GM08714 (cell line): Measurements from ENCODE around the gene TWNK.

Experiments used
- H3K4me3 ChIP-seq: fragments of 200-500 bp; sonication (Bioruptor generic); 2 replicates; pipeline ENCODE4 v1.5.1; 2014; ENCODE audit warnings: mild to moderate bottlenecking, low read length, inconsistent platforms
- ZNF274 ChIP-seq: IDR thresholded peaks from 2 replicates; pipeline ENCODE4 v1.6.1; 2012; ENCODE audit warnings: mild to moderate bottlenecking, low read depth, low read length

TWNK gene

DNA sequence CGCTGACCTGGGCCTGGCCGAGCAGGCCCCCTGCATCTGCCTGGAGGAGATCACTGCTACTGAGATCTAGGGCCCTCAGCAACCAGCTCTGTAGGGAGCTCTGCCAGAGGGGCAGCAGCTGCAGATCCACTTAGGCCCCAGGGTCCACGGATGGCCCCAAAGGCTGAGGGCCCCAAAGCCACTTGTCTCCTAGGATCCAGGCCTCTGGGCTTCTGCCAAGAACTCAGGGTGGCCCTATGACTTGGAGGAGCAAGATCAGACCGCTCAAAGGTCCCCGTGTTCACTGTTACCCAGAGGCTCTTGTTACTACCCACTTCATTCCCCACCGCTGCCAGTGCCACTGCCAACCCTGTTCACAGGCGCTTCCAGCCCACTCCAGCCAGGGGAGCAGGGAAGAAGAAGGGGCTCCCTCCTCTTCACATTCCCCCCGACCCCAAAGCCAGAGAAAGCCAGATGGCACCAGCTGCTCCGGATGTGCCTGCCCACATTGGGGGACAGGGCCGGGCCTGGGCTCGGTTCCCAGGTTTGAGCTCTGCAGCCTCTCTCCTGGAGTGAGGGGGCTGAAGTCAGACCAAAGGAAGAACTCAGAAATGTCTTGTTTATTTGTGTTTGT, 19.9 kb downstream of the TWNK start:
- no peak for TF ChIP-seq ZNF274
- no peak overlapping the region for H3K4me3 ChIP-seq

DNA sequence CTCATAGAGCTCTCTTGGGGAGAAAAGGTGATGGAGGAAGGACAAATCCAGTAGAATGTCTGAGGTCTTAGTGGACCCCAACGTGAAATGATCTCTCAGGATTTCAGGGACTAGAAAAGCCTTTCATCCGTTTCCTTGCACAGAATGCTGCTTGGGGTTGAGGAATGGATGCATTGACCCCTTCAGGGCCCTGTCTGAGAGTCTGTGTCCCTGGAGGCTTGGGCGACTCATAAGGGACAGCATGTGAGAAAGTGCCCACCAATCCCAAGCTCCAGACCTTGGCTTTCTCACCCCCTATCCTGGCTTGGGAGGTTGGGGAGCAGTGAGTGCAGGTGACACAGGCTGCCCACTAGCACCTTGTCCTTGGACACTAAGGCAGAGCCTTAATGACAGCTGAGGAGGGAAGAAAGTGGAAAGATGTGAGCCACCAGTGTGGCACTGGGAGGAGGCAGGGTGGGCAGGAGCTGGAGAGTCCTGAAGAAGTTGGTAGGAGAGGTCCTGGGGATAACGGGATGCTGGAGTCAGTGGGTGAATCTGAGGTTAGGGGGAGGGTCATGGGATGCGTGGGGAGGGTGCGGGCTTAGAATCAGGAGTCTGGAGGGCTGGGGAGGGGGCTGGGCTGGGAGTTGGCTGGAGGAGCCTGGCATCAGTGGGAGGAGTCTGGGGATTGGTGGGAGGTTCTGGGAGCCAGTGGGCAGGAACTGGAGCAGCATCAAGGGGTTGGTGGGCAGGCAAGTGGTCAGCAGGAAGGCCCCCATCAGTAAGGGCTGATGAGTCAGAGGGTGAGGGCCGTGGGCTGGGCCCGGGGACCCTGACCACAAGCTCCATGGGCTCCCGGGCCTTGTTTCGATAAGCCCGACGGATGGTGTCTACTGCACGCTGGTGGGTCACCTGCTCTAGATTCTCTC, 20.8 kb downstream of the TWNK start:
- no peak overlapping the region for H3K4me3 ChIP-seq
- no peak for TF ChIP-seq ZNF274

DNA sequence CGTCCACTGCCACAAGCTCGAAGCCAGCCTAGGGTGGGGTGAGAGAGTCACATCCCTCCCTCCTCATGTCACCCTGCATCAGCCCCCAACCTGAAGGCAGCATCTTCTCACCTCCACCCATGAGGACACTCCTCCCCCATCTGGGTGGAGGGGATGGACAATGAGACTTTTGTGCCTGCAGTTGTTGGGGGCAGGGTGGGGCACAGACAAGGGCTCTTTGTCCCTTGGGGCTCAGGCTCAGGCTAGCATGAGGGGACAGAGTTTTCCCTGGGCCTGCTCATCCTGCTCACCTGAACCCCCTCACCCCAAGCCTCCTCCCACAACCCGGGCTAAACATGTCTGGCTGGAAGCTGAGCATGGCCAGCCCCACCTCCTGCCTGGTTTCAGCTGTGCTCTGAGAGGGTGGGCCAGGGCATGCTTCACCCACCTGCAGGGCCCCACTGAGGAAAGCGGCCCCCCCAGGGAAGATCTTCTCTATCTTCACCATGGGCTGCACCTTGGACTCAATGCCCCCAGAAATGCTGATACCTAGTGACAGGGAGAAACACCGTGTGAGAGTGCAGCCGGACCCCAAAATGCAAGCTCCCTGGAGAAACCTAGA, 21.6 kb downstream of the TWNK start:
- TF ChIP-seq ZNF274 = no peak
- H3K4me3 ChIP-seq = no peak overlapping the region

DNA sequence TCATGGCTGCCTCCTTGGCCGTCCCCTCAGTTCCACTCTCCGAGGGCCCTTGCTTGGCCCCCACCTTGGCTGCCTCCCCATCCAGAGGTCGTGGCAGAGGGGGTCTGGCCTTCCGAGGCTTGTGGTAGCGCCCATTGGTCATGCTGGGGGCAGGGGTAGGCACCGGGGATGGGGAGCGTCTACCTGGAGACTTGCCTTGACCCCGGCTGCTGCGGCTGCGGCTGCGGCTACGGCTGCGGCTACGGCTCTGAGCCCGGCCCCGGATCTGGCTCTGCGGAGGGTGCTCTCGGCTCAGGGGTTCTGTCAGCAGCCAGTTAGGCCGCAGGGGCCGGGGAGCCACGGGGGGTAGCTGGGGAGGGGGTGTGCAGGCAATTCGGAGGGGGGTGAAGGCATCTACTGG, 23.0 kb downstream of the TWNK start:
- H3K4me3 ChIP-seq = no peak overlapping the region

DNA sequence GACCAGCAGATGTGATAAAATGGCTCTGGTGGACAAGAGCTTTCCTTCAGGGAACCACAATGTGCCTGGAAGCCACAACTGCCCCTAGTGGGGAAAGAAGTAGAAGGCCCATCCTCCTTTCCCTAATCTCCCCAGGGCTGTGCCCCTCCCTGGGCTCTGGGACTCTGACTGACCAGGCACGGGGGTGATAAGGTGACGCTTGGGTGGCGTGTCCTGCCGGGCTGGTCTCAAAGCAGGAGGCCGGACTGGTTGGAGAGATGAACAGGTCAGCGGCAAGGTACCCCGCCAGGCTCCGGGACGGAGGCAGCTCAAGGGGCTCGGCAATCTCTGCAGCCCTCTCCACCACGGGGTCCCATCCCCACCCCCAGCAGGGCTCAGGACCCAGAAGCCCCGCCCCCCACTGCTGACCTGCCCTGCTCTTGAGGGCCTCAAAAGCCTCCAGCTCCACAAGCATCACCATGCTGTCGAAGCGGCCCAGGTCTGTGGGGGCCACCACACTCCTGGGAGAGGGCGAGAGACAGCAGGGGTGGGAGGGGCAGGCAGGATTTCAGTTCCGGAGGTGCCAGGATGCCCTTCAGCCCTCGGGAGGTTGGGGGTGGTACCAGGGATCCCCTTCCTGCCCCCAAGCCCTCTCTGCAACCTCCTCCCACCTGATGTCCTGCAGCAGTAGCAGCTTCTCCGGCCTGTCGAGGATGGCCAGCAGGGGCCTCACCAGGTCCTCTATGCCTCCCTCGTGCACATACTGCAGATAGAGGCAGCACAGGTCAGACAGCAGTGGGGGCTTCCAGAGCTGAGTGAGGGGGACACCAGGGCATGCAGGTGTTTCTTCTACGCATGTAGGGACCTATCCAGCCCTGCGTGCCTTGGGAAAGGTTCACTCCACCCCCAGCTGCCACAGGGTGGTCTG, 24.4 kb downstream of the TWNK start:
- no peak for TF ChIP-seq ZNF274
- H3K4me3 ChIP-seq = no peak overlapping the region

More for the DNA sequence above, 23.0 kb downstream of the TWNK start:
- no peak for TF ChIP-seq ZNF274

DNA sequence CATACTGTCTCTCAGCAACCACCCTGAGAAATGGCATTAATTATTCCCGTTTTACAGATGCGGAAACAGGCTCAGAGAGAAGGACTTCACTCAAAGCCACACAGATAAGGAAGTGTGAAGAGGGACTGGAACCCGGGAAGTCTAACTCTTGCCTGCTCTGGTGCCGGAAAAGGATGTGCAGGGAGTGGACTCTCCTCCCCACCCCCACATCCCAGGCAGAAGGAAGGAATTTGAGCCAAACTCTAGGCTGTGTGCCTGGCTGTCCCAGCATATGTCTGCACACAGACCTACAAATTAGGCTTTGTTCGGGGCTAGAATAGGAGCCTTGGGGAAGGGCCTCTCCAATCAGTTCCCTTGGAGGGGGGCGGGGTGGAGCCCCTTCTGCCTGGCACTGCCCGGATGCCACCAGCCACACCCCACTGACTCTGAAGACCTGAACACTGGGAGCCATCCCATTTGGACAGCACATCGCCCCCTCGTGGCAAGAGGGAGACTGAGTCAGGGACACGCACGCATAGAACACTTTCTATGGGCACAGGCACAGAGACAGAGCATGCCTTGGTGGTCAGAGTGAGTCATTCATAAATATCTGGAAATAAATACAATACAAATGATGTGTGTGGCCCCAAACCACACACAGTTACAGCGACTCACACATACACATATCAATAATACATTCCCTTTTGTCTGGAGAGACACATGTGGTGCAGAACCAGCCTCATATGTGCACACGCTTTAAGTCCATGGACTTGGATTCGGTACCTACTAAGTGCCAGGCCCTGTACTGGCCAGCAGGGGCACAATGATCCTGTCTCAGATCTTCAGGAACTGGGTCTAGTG, 25.4 kb downstream of the TWNK start:
- H3K4me3 ChIP-seq = no peak overlapping the region

DNA sequence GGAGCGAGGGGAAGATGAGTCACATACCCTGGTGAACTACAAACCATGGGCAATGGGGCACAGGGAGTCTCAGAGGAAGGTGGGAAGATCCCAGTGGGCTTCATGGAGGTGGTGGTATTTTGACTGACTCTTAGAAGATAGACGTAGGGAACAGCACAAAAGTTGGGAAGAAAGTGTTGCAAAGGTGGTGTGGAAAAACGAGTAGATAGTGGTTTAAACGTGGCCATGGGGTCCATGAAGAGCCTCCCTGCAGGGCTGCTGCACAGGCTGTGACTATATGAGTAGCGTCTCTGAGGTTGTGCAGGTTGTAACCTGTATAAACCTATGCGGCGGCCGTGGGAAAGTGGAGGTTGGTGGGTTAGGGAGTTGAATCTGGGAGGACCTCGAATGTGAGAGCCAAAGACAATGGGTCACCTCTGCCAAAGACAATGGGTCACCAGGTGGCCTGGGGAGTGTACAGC, 26.1 kb downstream of the TWNK start:
- no peak for TF ChIP-seq ZNF274
- no peak overlapping the region for H3K4me3 ChIP-seq

More for the DNA sequence above, 25.4 kb downstream of the TWNK start:
- no peak for TF ChIP-seq ZNF274

DNA sequence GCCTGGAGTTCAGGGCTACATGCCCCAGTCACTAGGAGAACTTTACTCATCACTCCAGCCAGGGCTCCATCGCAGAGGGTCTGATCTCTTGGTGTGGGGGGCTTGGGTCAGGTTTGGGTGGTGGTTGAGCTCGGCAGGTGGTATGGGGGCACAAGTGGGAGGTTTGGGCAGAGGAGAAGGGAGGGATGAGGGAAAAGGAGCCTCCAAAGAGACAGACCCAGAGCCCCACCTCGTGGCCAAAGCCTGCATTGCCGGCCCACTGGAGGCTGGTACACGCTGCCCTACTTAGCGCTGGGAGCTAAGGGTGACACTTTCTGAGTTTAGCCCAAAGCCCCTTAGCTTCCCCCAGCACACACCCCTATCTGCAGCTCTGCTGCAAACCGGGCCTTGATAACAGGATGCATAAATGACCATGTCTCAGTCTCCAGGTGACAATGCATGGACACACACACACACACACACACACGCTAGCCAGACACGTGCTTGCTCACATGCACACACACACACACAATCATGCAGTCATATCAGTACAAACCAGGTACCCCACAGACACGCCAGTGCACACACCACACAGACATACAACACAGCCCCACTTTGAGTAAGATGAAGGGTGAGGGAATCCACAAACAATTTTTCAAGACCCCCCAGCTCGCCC, 27.0 kb downstream of the TWNK start:
- no peak overlapping the region for H3K4me3 ChIP-seq
- no peak for TF ChIP-seq ZNF274

DNA sequence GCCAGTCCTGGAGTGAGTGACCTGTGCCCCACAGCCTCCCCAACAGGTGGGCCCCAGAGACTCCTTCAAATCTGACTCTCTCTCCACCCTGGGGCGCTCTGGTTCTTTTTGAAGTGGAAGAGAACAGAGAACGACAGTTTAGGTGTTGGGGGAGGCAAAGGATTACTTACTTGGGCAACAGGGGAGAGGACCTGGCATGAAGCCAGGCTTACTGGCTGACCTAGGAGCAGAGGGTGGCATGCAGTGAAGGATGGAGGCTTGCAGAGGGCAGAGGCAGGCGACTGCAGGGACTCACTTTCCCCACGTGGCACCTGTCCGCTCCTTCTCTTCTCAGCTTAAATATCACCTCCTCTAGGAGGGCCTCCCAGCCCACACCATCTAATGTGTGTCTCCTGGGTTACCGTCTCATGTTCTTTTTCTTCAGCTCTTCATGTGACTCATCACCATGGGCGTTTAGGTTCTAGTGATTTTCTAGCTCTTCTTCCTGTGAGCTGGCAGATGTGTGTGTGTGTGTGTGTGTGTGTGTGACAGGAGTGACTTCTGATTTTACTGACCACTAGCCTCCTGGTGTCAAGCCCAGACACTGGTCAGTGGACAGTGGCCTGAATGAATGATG, 27.7 kb downstream of the TWNK start:
- no peak for TF ChIP-seq ZNF274

DNA sequence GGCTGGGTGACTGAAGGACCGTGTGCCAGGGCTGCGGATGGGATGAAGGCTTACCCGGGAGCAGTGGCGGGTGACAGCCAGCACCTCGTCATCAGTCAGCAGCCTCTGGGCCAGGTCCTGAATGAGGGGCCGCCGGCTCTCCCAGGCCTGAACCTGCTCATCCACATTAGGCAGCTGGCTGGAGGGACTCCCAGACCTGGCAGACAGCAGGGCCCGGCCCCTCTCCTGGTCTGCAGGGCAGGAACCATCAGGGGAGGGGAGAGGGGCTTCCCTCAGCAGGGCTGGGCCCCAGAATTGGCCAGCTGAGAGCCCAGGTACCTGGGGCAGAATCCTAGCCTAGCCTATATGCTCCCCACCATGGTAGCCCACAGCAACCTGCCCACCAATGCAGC, 28.2 kb downstream of the TWNK start:
- TF ChIP-seq ZNF274 = no peak
- no peak overlapping the region for H3K4me3 ChIP-seq

More for the DNA sequence above, 27.7 kb downstream of the TWNK start:
- H3K4me3 ChIP-seq = no peak overlapping the region

DNA sequence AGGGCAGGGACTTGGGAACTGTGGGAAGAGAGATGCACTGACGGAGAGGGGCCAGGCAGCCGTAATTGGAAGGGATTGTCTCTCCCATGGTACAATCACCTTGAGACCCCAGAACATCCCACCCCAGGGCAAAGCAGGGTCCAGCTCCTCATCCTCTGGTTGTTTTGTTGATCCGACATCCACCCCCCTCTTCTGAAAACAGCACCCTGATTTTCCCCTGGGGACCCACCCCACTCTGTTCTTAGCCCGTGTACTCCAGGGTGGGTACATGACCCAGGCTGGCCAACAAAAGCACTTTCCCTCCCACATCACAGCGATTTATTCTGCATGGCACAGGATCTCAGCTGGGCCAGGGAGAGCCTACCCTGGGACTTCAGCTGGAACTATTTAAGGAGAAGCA, 29.5 kb downstream of the TWNK start:
- TF ChIP-seq ZNF274 = no peak
- no peak overlapping the region for H3K4me3 ChIP-seq

DNA sequence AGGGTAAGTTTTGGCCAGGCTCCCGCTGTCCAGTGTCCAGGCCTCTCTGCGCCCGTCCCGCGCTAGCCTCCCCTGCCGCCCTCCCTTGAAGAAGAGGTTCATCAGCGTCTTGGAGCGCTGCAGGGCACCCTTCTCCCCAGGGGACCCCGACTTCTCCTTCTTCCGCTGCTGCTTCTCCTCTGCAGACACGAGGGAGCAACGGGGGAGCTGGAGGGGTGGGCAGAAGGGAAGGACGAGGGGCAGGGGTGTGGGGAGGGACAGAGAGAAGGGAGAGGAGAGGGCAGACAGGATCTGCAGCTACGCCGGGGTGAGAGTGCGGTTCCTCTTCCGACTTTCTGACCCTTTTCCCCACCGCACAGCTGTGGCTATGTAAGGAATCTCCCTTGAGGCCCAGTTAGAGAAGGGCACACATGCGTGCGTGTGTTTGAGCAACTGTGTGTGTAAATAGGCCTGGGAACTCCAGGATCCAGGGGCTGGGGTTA, 30.8 kb downstream of the TWNK start:
- H3K4me3 ChIP-seq = no peak overlapping the region
- TF ChIP-seq ZNF274 = no peak
